Liver (tissue), 9 donors: Measurements from ENCODE around the gene KMT5B. TPM values are rescaled to one million over a fixed set of nuclear protein-coding genes. Genes with fewer than 3 reads are reported as not detected.

Experiments
- DNase-seq: peaks from one replicate; pipeline ENCODE4 v3.0.0-alpha.2; 2017; ENCODE audit warnings: low spot score
- H3K27ac ChIP-seq, 2 donors: one replicate each; pipeline ENCODE4 v1.7.0; 2013; ENCODE audit warnings: inconsistent platforms in 2 of 2, low read length in 2 of 2, control low read depth in 1 of 2, low read depth in 1 of 2, mild to moderate bottlenecking in 1 of 2
- H3K27me3 ChIP-seq, 4 donors: one replicate each; pipeline versions ENCODE4 v1.6.1 to v1.7.0; 2013; ENCODE audit warnings: low read length in 3 of 4, inconsistent platforms in 1 of 4, mild to moderate bottlenecking in 1 of 4, moderate library complexity in 1 of 4; ENCODE audit not compliant: control insufficient read depth in 4 of 4, insufficient read depth in 4 of 4
- H3K36me3 ChIP-seq, 4 donors: one replicate each; pipeline versions ENCODE4 v1.6.1 to v1.7.0; 2013; ENCODE audit warnings: low read length in 3 of 4, mild to moderate bottlenecking in 3 of 4, low read depth in 1 of 4, moderate library complexity in 1 of 4; ENCODE audit not compliant: control insufficient read depth in 4 of 4, insufficient read depth in 3 of 4
- H3K4me1 ChIP-seq, 4 donors: one replicate each; pipeline versions ENCODE4 v1.6.1 to v1.7.0; 2013; ENCODE audit warnings: low read length in 3 of 4, mild to moderate bottlenecking in 3 of 4, moderate library complexity in 1 of 4; ENCODE audit not compliant: control insufficient read depth in 4 of 4, insufficient read depth in 4 of 4
- H3K4me3 ChIP-seq, 3 donors: one replicate each; pipeline versions ENCODE4 v1.6.1 to v1.7.0; 2013; ENCODE audit warnings: low read length in 3 of 3, control low read depth in 1 of 3, low read depth in 1 of 3, mild to moderate bottlenecking in 1 of 3
- H3K9ac ChIP-seq, 2 donors: one replicate each; pipeline ENCODE4 v1.7.0; 2013; ENCODE audit warnings: low read length in 2 of 2, mild to moderate bottlenecking in 2 of 2, moderate library complexity in 2 of 2, control low read depth in 1 of 2, low read depth in 1 of 2
- H3K9me3 ChIP-seq, 4 donors: one replicate each; pipeline versions ENCODE4 v1.6.1 to v1.7.0; 2013; ENCODE audit warnings: low read length in 3 of 4; ENCODE audit not compliant: control insufficient read depth in 4 of 4
- ATF3 ChIP-seq: IDR thresholded peaks from 2 replicates; pipeline ENCODE4 v1.6.1; 2016; ENCODE audit warnings: antibody characterized with exemption
- CTCF ChIP-seq: fragments of 150-350 bp; IDR thresholded peaks from 2 replicates; pipeline ENCODE4 v1.5.1; 2017; ENCODE audit warnings: improper control_type of control experiment, low read depth, low read length; ENCODE audit not compliant: missing input control
- EGR1 ChIP-seq, 2 donors: IDR thresholded peaks; 2 replicates each; pipeline ENCODE4 v1.6.1; 2016 to 2018; ENCODE audit warnings: antibody characterized with exemption in 2 of 2, low read depth in 2 of 2
- FOXA1 ChIP-seq: IDR thresholded peaks from 2 replicates; pipeline ENCODE4 v1.6.1; 2016; ENCODE audit warnings: antibody characterized with exemption
- FOXA2 ChIP-seq: IDR thresholded peaks from 2 replicates; pipeline ENCODE4 v1.6.1; 2016; ENCODE audit warnings: antibody characterized with exemption
- GABPA ChIP-seq, 2 donors: IDR thresholded peaks in 1 of 2; conservative IDR thresholded peaks in 1 of 2; 2 replicates each; pipeline ENCODE4 v1.6.1; 2016; ENCODE audit warnings: antibody characterized with exemption in 2 of 2, mild to moderate bottlenecking in 1 of 2, moderate library complexity in 1 of 2
- HNF4A ChIP-seq, 2 donors: conservative IDR thresholded peaks; 2 replicates each; pipeline ENCODE4 v1.6.1; 2016; ENCODE audit warnings: antibody characterized with exemption in 2 of 2, mild to moderate bottlenecking in 2 of 2
- HNF4G ChIP-seq: IDR thresholded peaks from 2 replicates; pipeline ENCODE4 v1.6.1; 2016; ENCODE audit warnings: antibody characterized with exemption
- JUND ChIP-seq, 2 donors: IDR thresholded peaks; 2 replicates each; pipeline ENCODE4 v1.6.1; 2016; ENCODE audit warnings: antibody characterized with exemption in 2 of 2
- MAX ChIP-seq: IDR thresholded peaks from 2 replicates; pipeline ENCODE4 v1.6.1; 2016; ENCODE audit warnings: antibody characterized with exemption
- NR2F2 ChIP-seq: IDR thresholded peaks from 2 replicates; pipeline ENCODE4 v1.6.1; 2016; ENCODE audit warnings: antibody characterized with exemption
- RAD21 ChIP-seq, 2 donors: IDR thresholded peaks; 2 replicates each; pipeline ENCODE4 v1.6.1; 2016; ENCODE audit warnings: antibody characterized with exemption in 2 of 2, mild to moderate bottlenecking in 2 of 2
- REST ChIP-seq: IDR thresholded peaks from 2 replicates; pipeline ENCODE4 v1.6.1; 2016; ENCODE audit warnings: antibody characterized with exemption, mild to moderate bottlenecking
- RXRA ChIP-seq, 2 donors: IDR thresholded peaks; 2 replicates each; pipeline ENCODE4 v1.6.1; 2017 to 2018; ENCODE audit warnings: antibody characterized with exemption in 2 of 2, mild to moderate bottlenecking in 1 of 2
- SP1 ChIP-seq: IDR thresholded peaks from 2 replicates; pipeline ENCODE4 v1.6.1; 2018; ENCODE audit warnings: antibody characterized with exemption, mild to moderate bottlenecking
- TAF1 ChIP-seq: conservative IDR thresholded peaks from 2 replicates; pipeline ENCODE4 v1.6.1; 2016; ENCODE audit warnings: antibody characterized with exemption, mild to moderate bottlenecking
- YY1 ChIP-seq: IDR thresholded peaks from 2 replicates; pipeline ENCODE4 v1.6.1; 2016; ENCODE audit warnings: antibody characterized with exemption, mild to moderate bottlenecking
- ZBTB33 ChIP-seq: IDR thresholded peaks from 2 replicates; pipeline ENCODE4 v1.6.1; 2016; ENCODE audit warnings: antibody characterized with exemption
- WGBS: extraction: QIAGEN DNeasy Blood & Tissue Kit; methylation state at CpG from one replicate; pipeline ENCODE4 v1.1.7; 2013; 5-methylcytosine and 5-hydroxymethylcytosine counted together
- polyA plus RNA-seq, 2 donors: library from polyadenylated mRNA; stranded (reverse) in 1 of 2; unstranded in 1 of 2; fragments of 200-250 nt in 1 of 2; fragments of >200 nt in 1 of 2; fragmentation: Nextera tagmentation in 1 of 2; extraction: Ambion mirVana in 1 of 2; gene quantifications; one replicate each; pipeline versions ENCODE4 v1.2.1 to v1.2.3, GENCODE V29; 2013 to 2015
- total RNA-seq, 2 donors: library from RNA; depleted of rRNA; stranded (reverse); fragments of >200 nt; gene quantifications; one replicate each; pipeline ENCODE4 v1.2.3, GENCODE V29; 2014
- donor health status: healthy.
- donor health status: healthy.
- donor health status: healthy.
- donor health status: healthy.
- donor health status: healthy.

KMT5B gene
- total and polyA plus RNA-seq, 4 donors, result 8.7 to 33.8 (median 14.8) TPM

- no peaks in the 10 kb centered on the region for H3K9me3 ChIP-seq
- H3K4me1 ChIP-seq, result peaks cover 3 to 11% (median 6%) of the 10 kb centered on the region in 4 donors
- TF ChIP-seq RXRA (IDR thresholded peaks at IDR 0.05) (no peak), JUND (IDR thresholded peaks at IDR 0.05) (no peak), SP1 (no peak), FOXA2 (no peak), REST (no peak), CTCF (no peak), HNF4A (conservative IDR thresholded peaks at IDR 0.05) (no peak), YY1 (no peak), NR2F2 (no peak), FOXA1 (no peak), ATF3 (no peak), HNF4G (no peak), TAF1 (no peak), RAD21 (IDR thresholded peaks at IDR 0.05) (no peak), GABPA (IDR thresholded peaks at IDR 0.05 in 1 of 2, conservative IDR thresholded peaks at IDR 0.05 in 1 of 2) (no peak), MAX (no peak), EGR1 (IDR thresholded peaks at IDR 0.05; ENCODE audit: low read depth in 2 of 2) (no peak), ZBTB33 (no peak)
- H3K27me3 ChIP-seq, result no peaks in the 10 kb centered on the region
- no peak for DNase-seq
- 88% methylated on average over 24 of the region's 24 CpGs for WGBS
- H3K9ac ChIP-seq, result no peak overlapping the region
- no peak overlapping the region for H3K4me3 ChIP-seq
- peaks cover 12 to 58% (median 45%) of the 10 kb centered on the region in 4 donors for H3K36me3 ChIP-seq
- no peak overlapping the region for H3K27ac ChIP-seq
Observed at GRCh38 chr11:68261749-68262543, 48.9 kb upstream of the KMT5B start.
